PC-9 (cell line): Measurements from ENCODE around the gene DLG2.

Experiments
- CTCF ChIP-seq: fragments of 200-600 bp; sonication (generic); conservative IDR thresholded peaks from 2 replicates; pipeline ENCODE4 v1.6.1; 2017; ENCODE audit warnings: mixed run types, antibody characterized with exemption, mild to moderate bottlenecking, moderate library complexity
- EZH2 ChIP-seq: fragments of 200-600 bp; sonication (generic); IDR thresholded peaks from 2 replicates; pipeline ENCODE4 v1.8.0; 2017; ENCODE audit warnings: antibody characterized with exemption, low read depth

- TF ChIP-seq CTCF (no peak), EZH2 (no peak)
These were observed 978.7 kb downstream of the DLG2 start for GRCh38 chr11:84648471-84648870.
